ENCODE data around the gene RAB28. TPM values are rescaled to one million over a fixed set of nuclear protein-coding genes. Genes with fewer than 3 reads are reported as not detected.

Gene RAB28
- polyA plus RNA-seq, 2 of the 4 experiments (the other 2 are of a cell fraction), result 9.5 to 24.6 TPM

DNA sequence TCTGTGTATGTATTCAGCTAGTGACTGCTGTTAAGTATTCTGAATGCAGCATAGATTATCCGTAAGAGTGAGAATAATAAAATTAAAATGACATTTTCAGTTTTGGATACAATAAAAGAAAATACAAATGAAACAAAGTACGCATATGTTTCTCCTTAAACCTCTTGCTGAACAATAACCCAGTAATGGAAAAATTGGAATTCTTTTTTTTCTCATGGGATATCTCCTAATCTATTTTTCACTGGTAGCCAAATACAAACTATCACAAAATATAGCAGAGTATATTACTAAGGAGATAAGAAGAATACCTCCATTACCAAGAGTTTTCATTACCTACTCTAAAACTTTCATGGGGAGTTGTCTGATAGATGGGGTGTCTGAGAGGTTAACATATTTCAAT lies 6.0 kb downstream of the RAB28 start:
- no peak for FAIRE-seq

DNA sequence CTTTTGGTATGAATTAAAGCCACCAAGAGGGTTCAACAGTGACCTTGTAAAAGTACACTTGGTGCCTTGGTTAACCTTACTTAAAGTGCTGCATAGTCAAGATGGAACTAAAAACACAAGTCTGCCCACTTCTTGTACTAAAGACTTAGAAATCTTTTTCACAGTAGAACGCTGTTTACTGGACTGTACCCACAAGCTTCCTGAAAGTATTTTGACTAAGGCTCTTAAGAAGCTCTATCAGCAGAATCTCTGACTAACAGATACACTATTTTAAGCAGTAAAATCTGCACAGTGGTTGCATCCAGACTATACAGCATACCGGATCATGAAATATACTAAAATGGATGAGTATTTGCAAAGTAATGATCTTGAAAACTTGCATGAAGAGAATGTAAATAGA lies 7.2 kb downstream of the RAB28 start:
- WGBS (ENCODE audit: missing lambda C conversion rate), result 92% methylated on average over 2 of the region's 2 CpGs
- no peak for DNase-seq (ENCODE audit: low read depth in 1 of 2, low spot score in 1 of 2)

More for the DNA sequence above, 6.0 kb downstream of the RAB28 start:
- CTCF ChIA-PET, result interaction anchor here (0.8 kb wide), 1 partner anchor 64 kb away, joined by 3 read pairs; no protein-coding TSS in a partner anchor
- TF ChIP-seq RFX5 (IDR thresholded peaks at IDR 0.05) (no peak), JUNB (IDR thresholded peaks at IDR 0.05) (no peak), GATA3 (IDR thresholded peaks at IDR 0.05; ENCODE audit: borderline replicate concordance) (no peak), KDM5A (IDR thresholded peaks at IDR 0.05) (no peak), EHF (CRISPR knock-in tag; IDR thresholded peaks at IDR 0.05) (no peak), HDAC2 (IDR thresholded peaks at IDR 0.05) (no peak), NPAS2 (CRISPR knock-in tag; IDR thresholded peaks at IDR 0.05; ENCODE audit: borderline replicate concordance) (no peak), MAFK (IDR thresholded peaks at IDR 0.05; ENCODE audit: partially characterized antibody) (no peak), CHD2 (IDR thresholded peaks at IDR 0.05; ENCODE audit: low read length, partially characterized antibody) (no peak)
- TF ChIP-seq, protein P1, sequence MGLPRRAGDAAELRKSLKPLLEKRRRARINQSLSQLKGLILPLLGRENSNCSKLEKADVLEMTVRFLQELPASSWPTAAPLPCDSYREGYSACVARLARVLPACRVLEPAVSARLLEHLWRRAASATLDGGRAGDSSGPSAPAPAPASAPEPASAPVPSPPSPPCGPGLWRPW (IDR thresholded peaks at IDR 0.05), result no peak
- Histone ChIP-seq H3K4me3 (no peak overlapping the region), H3K4me2 (no peak overlapping the region), H3K27ac (no peak overlapping the region), H3K4me1 (peaks cover 20% of the 10 kb centered on the region), H3K9me3 (no peaks in the 10 kb centered on the region)
- POLR2A ChIA-PET, result no interaction called here
- no peak for DNase-seq (ENCODE audit: low read depth in 1 of 2, low spot score in 1 of 2)
- WGBS (ENCODE audit: missing lambda C conversion rate), result 96% methylated on average over 2 of the region's 2 CpGs
- ATAC-seq, result no peak

DNA sequence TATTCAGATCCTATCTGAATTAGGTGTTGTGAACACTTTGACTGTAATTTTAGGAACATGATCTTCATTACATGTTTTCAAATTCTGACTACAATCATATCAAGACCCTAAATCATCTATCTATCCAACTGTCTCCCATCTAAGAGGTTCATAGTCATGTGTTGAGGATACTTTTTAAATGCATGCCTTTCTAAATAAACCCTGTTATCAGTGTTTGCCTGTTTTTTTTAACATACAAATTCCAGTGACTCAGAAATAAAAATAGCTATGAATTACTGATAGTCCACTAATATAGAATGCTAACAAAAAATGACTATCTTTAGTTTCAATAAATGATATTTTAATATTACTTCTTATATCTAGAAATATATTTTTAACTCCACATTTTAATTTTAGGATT lies 8.0 kb downstream of the RAB28 start:
- no peak overlapping the region for H3K4me3 ChIP-seq
- DNase-seq (ENCODE audit: low read depth in 1 of 2, low spot score in 1 of 2), result no peak
- no peaks in the 10 kb centered on the region for H3K9me3 ChIP-seq
- TF ChIP-seq CEBPB (IDR thresholded peaks at IDR 0.05) (no peak), JUN (IDR thresholded peaks at IDR 0.05) (no peak), NR3C1 (IDR thresholded peaks at IDR 0.05) (no peak), NPAS2 (CRISPR knock-in tag; IDR thresholded peaks at IDR 0.05; ENCODE audit: borderline replicate concordance) (no peak), RNF2 (IDR thresholded peaks at IDR 0.05; ENCODE audit: borderline replicate concordance, low read depth) (no peak), FOSL2 (IDR thresholded peaks at IDR 0.05) (no peak), FOSL2 (CRISPR knock-in tag; IDR thresholded peaks at IDR 0.05) (no peak), SMC3 (IDR thresholded peaks at IDR 0.05) (no peak), HOXB5 (CRISPR knock-in tag; IDR thresholded peaks at IDR 0.05) (no peak), EHMT2 (IDR thresholded peaks at IDR 0.05; ENCODE audit: low read depth) (no peak), CBX8 (IDR thresholded peaks at IDR 0.05) (no peak), RCOR1 (IDR thresholded peaks at IDR 0.05; ENCODE audit: low read depth, low read length) (no peak), FOXS1 (CRISPR knock-in tag; IDR thresholded peaks at IDR 0.05) (no peak), POLR2AphosphoS2 (conservative IDR thresholded peaks at IDR 0.05; ENCODE audit: low read length) (no peak), ZC3H11A (IDR thresholded peaks at IDR 0.05) (no peak), CBX2 (IDR thresholded peaks at IDR 0.05; ENCODE audit: borderline replicate concordance, low read depth) (no peak), EHF (CRISPR knock-in tag; IDR thresholded peaks at IDR 0.05) (no peak)
- TF ChIP-seq, protein P2, sequence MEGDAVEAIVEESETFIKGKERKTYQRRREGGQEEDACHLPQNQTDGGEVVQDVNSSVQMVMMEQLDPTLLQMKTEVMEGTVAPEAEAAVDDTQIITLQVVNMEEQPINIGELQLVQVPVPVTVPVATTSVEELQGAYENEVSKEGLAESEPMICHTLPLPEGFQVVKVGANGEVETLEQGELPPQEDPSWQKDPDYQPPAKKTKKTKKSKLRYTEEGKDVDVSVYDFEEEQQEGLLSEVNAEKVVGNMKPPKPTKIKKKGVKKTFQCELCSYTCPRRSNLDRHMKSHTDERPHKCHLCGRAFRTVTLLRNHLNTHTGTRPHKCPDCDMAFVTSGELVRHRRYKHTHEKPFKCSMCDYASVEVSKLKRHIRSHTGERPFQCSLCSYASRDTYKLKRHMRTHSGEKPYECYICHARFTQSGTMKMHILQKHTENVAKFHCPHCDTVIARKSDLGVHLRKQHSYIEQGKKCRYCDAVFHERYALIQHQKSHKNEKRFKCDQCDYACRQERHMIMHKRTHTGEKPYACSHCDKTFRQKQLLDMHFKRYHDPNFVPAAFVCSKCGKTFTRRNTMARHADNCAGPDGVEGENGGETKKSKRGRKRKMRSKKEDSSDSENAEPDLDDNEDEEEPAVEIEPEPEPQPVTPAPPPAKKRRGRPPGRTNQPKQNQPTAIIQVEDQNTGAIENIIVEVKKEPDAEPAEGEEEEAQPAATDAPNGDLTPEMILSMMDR (IDR thresholded peaks at IDR 0.05), result no peak
- TF ChIP-seq, protein P3, sequence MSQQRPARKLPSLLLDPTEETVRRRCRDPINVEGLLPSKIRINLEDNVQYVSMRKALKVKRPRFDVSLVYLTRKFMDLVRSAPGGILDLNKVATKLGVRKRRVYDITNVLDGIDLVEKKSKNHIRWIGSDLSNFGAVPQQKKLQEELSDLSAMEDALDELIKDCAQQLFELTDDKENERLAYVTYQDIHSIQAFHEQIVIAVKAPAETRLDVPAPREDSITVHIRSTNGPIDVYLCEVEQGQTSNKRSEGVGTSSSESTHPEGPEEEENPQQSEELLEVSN (IDR thresholded peaks at IDR 0.05; ENCODE audit: borderline replicate concordance, low read depth), result no peak
- TF ChIP-seq, protein P4, sequence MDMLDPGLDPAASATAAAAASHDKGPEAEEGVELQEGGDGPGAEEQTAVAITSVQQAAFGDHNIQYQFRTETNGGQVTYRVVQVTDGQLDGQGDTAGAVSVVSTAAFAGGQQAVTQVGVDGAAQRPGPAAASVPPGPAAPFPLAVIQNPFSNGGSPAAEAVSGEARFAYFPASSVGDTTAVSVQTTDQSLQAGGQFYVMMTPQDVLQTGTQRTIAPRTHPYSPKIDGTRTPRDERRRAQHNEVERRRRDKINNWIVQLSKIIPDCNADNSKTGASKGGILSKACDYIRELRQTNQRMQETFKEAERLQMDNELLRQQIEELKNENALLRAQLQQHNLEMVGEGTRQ (IDR thresholded peaks at IDR 0.05), result no peak
- no peak overlapping the region for H3K4me2 ChIP-seq
- FAIRE-seq, result no peak
- H3K27ac ChIP-seq, result no peak overlapping the region
- CTCF ChIA-PET, result no interaction called here
- H3K4me1 ChIP-seq, result peaks cover 2% of the 10 kb centered on the region; the same call in 2 of the 3 replicates
- no peak for ATAC-seq
- POLR2A ChIA-PET, result no interaction called here

More for the DNA sequence above, 7.2 kb downstream of the RAB28 start:
- no peak overlapping the region for H3K27ac ChIP-seq
- TF ChIP-seq MYC (IDR thresholded peaks at IDR 0.05; ENCODE audit: borderline replicate concordance, low read length), result no peak
- TF ChIP-seq FOXS1 (CRISPR knock-in tag; IDR thresholded peaks at IDR 0.05), result no peak
- no peak for TF ChIP-seq HEYL (CRISPR knock-in tag; IDR thresholded peaks at IDR 0.05)
- no peak for TF ChIP-seq HOXB5 (CRISPR knock-in tag; IDR thresholded peaks at IDR 0.05)
- TF ChIP-seq ZNF302 (CRISPR knock-in tag; IDR thresholded peaks at IDR 0.05), result no peak
- no peak for TF ChIP-seq NR3C1 (IDR thresholded peaks at IDR 0.05)
- TF ChIP-seq RARB (CRISPR knock-in tag; IDR thresholded peaks at IDR 0.05), result no peak
- no peak for TF ChIP-seq GATA3 (IDR thresholded peaks at IDR 0.05; ENCODE audit: borderline replicate concordance)
- no peak for TF ChIP-seq RNF2 (IDR thresholded peaks at IDR 0.05; ENCODE audit: borderline replicate concordance, low read depth)
- no peak for TF ChIP-seq RCOR1 (IDR thresholded peaks at IDR 0.05; ENCODE audit: low read depth, low read length)
- TF ChIP-seq, protein P5, sequence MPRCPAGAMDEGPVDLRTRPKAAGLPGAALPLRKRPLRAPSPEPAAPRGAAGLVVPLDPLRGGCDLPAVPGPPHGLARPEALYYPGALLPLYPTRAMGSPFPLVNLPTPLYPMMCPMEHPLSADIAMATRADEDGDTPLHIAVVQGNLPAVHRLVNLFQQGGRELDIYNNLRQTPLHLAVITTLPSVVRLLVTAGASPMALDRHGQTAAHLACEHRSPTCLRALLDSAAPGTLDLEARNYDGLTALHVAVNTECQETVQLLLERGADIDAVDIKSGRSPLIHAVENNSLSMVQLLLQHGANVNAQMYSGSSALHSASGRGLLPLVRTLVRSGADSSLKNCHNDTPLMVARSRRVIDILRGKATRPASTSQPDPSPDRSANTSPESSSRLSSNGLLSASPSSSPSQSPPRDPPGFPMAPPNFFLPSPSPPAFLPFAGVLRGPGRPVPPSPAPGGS (IDR thresholded peaks at IDR 0.05), result no peak
- TF ChIP-seq EHF (CRISPR knock-in tag; IDR thresholded peaks at IDR 0.05), result no peak
- TF ChIP-seq RAD21 (conservative IDR thresholded peaks at IDR 0.05 in 1 of 2, IDR thresholded peaks at IDR 0.05 in 1 of 2), result no peak
- no peak for TF ChIP-seq TFCP2L1 (CRISPR knock-in tag; IDR thresholded peaks at IDR 0.05)
- ChIA-PET POLR2A (no interaction called here), CTCF (no interaction called here)
- no peak overlapping the region for H3K4me3 ChIP-seq
- no peak overlapping the region for H3K4me2 ChIP-seq
- no peak for ATAC-seq
- H3K9me3 ChIP-seq, result no peaks in the 10 kb centered on the region
- FAIRE-seq, result no peak
- H3K4me1 ChIP-seq, result peaks cover 10% of the 10 kb centered on the region
